HG03060 (cell line): ENCODE data around the gene CEP170.
"Not testable (repeated sequence)": the region's sequence is repeated elsewhere in the genome, so short reads cannot be mapped to it uniquely, and the experiment has no call there.

Experiments used
- ATAC-seq: cut with Tn5 transposase; IDR thresholded peaks from one replicate; pipeline ENCODE4 v1.9.1; 2021; ENCODE audit warnings: low read depth, moderate number of reproducible peaks; ENCODE audit not compliant: unreplicated experiment

CEP170 gene

DNA sequence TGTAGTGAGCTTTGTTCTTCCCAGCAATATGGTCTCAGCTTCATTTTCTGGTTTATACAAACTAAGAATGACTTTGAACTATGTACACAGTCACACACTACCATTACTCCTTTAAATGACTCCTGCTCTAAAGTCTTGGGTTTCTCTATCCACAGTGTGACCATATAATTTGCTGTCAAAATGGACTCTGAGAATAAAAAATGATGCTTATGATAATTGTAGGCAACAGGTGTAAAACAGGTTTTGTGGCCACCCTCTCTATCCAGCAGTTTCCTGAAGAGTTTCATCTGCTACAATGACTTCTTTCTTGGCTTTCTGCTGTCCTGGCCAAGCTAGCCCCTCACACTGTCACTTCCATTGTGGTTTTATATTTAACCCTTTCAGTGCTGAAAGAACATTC lies 71.4 kb downstream of the CEP170 start:
- ATAC-seq: not testable (repeated sequence)

DNA sequence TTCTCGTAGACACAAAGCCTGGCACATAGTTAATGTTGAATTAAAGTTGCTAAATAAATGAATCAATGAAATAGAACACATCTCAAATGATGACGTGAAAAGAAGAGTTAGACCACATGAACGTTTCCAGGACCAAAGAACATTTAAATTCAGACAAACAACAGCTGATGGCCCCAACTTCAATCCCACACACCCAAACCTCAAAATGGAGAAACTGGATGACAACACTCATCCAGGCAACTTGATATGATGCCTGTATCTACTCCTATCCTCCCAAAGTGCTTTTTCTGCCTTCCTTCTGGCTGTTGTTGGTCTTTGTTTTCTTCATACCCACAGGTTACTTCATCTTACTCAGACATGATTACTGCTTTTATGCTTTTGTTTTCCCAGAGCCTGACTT lies 71.9 kb downstream of the CEP170 start:
- ATAC-seq: not testable (repeated sequence)

DNA sequence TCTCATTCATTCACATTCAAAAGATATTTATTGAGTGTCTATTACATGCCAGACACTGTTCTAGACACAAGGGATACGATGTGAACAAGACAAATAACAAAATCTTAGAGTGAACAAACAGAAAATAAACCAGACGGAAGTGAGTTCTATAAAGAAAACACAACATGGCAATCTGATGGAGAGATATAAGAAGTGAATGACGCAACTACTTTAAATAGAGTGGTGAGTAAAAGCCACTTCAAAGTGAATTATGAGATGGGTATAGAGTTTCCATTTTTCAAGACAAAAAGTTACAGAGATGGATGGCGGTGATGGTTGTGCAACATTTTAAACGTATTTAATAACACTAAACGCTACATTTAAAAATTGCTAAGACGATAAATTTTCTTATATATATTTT lies 75.4 kb downstream of the CEP170 start:
- no peak for ATAC-seq

DNA sequence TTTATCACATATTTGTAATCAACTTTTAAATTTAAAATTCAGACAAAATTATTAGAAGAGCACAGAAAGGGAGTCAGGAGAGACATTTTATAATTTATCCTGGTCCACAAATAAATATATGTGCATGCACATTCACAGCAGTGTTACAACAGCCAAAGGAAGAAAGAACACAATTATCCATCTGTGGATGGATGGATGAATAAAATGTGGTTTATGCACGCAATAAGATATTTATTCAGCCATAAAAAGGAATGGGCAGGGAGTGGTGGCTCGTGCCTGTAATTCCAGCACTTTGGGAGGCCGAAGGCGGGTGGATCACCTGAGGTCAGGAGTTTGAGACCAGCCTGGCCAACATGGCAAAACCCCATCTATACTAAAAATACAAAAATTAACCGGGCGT lies 77.3 kb downstream of the CEP170 start:
- ATAC-seq: not testable (repeated sequence)

DNA sequence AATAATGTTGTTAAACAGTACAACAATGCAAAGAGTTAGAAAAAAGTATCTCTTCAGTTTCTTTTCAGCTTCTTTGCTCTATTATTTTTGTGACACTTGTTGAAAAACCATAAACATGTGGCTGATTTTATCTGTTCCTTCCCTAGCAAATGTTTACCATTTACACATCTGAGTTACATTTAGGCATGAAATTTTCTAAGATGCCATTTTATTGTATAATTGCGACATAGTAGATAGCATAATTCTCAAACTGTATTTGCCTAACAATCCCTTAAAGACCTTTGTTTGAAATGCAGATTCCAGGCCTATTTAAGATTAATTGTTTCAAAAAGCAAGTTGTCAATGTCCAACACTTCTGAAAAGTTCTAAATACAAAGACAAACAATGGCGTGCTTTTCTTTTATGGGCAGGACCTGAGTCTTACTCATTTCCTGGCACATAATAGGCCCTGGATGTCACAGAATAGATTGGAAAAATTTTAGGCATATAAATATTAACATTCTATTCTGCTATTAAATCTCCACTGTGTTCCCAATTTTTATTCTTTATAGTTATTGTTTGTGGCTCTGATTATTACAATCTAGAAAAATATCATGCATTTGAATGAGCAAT lies 81.2 kb downstream of the CEP170 start:
- ATAC-seq: not testable (repeated sequence)

DNA sequence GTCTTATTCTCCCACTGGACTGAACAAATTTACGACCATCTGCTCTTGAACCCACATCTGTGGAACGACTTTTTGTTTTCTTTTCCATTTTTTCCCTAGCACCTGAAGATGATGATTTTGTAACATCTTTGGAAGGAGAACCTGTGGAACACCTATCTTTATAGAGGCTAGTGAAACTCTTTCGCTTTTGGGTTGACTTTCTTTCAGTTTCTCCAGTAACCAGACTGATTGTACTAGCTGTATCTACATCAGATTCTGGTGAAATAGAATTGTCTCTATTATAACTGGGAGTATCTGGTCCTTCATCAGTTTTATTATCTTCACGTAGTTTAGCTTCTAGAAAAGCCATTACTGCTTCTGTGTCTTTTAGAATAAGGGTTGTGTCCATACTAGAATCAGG lies 90.2 kb downstream of the CEP170 start:
- not testable (repeated sequence) for ATAC-seq

DNA sequence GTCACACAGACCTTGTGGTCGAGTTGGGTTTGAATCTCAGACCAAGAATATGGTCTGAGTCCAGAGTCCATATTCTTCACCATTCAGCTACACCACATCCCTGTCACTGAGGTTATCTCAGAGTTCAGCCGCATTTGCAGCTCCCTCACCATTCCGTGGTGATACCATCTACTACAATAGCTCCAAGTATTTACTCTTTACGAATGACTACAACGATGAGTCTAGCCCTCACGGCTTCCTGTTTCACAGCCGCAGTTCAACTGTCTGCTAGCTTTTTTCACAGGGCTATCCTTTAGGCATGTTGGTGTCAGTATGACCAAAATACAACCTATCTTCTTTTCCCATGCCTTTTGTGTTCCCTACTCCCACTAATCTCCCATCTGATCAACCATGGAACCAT lies 104.2 kb downstream of the CEP170 start:
- ATAC-seq: not testable (repeated sequence)

DNA sequence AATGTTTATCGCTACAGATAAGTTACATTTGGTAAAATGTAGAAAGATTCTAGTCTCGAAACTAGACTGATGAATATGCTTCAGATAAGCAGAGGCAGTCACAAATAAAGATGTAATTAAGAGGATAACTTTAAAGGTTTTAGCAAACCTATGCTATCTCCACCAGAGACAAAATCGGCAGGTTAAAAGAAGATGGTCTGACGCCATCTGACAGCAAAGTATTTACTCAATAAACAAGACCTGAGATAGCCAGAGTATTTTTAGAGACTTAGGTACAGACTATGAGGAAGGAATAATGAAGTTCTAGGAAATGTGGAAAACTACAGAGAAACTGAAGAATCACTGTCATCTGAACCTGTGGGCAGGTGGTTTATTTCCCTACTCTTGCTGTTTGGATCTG lies 106.0 kb downstream of the CEP170 start:
- ATAC-seq: not testable (repeated sequence)

DNA sequence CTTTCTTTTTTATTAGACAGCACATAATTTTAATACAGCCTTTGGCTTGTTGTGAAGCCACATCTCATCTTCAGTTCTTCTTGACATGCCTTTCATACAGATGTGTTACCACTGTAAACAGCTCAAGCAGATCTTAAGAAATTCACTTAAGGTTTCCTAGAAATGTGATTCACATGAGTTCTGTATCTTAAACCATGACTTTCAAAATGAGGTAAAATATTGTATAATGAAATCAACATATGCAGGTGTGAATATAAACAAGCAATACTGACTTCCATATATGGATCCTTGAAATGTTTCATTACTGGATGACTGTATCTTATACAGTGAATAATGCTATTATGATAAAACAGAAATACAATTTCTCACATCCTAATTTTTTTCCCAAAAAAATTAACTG lies 107.7 kb downstream of the CEP170 start:
- not testable (repeated sequence) for ATAC-seq

DNA sequence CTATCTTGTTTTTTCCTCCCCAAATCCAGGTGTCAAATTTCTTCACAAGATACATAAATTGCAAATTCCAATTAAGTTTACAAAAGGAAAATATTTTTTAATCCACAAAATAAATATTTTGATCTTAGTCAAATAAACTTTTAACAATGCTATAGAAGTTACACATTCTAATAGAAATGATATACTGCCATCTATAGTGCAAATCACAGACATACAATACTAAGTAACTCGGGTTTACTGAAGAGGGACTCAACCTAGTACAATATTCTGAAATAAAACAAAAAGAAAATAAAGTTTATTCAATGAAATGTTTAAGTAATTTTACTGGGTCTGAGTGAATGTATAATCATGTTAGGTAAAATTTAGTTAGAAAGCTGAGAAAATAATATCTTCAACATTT lies 114.6 kb downstream of the CEP170 start:
- ATAC-seq: not testable (repeated sequence)

DNA sequence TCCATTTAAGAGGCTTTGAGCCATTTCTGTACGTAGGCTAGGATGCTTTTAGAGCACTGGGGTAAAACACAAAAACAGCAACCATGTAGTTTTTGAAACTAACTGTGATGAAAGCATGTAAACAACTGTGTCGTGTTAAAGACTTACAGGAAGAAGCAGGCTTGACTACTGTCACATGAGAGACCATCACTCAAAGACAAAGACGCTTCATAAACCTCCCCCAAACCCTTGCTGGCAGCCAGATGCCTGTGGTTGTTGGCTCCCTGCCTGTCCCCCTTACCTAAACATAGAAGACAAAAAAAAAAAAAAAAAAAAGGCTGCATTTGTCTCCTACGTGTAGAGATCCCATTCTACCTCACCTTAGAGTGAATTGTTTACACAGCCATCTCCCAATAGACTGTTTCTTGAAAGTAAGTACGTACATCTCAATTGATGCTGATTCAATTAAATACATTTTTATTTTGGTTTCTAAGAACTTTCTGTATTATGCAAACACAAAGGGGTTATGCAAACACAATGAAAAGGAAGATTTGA lies 132.1 kb downstream of the CEP170 start:
- not testable (repeated sequence) for ATAC-seq

DNA sequence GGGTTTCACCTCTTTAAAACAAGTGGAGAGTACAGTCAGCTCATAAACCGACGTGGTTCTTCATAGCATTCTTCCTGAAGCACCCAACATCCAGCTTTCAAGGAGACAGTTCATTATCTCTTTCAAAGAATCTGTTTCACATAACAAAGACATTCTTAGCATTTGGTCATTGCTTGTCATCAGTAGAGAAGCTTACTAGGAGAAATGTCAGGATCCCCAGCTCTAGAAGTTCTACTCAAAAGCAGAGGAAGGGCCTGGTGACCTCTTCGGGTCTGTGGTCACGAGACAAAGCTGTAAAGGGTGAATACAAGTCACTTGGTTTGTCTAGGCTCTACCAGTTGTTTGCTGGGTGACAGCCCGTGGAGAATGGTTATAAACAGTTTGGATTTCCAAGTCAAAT lies 133.1 kb downstream of the CEP170 start:
- not testable (repeated sequence) for ATAC-seq

DNA sequence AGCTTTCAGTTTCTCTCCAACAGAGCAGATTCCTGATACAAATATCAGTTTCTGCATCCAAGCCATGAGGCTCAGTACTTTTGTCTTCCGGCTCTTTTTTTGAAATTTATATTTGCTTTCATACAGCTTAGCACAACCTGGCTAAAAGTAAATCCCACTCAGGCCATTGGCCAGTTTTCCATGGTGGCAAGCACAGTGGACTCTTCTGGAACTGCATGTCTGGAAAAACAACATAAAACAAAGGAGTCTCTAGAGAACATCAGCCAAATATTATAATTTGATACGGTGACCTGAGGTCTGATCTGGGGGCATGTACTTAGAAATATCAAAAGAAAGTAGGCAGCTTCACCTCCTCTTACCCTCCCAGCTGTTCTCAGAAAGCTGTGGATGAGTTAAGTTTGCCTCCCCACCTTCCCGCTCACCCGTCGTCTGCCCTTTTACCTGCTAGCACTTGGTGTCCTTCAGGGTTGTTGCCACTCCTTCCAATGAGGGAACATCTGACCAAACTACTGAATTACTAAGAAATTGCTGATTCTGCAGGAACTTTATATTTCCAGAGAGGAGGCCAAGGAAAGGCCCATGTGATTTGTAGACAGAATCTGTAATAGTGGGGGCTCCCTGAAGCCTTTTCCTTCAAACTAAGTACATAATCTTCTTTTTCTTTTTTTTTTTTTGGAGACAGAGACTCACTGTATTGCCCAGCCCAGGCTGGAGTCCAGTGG lies 136.3 kb downstream of the CEP170 start:
- ATAC-seq: not testable (repeated sequence)

DNA sequence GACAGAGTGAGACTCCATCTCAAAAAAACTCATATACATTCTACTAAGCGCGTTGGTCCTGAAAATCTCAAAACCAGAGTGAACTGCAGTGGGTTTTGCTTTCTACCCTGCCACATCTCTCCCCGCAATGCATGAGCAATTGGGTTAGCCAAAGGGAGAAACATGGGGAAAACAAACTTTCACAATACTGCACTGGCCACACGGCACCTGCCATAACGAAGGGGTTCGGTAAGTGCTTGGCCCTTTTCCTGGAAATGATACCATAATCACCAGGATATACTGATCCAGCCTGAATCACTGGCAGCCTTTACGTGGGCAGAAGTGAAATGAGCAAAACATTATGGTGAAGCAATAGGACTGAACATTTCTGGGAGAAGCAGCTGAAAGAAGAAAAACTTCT lies 138.9 kb downstream of the CEP170 start:
- ATAC-seq: not testable (repeated sequence)

DNA sequence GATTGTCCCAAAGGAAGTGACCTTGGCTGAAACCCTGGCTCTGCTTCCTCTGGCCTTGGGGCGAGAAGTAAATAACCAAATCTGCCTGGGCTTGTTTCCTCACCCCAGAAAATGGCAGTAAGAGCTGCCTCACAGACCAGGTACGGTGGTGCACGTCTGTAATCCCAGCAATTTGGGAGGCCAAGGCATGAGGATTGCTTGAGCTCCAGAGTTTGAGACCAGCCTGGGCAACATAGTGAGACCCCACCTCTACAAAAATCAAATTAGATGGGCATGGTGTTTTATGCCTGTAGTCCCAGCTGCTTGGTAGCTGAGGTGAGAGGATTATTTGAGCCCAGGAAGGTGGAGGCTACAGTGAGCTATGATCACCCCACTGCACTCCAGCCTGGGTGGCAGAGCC lies 140.3 kb downstream of the CEP170 start:
- not testable (repeated sequence) for ATAC-seq

DNA sequence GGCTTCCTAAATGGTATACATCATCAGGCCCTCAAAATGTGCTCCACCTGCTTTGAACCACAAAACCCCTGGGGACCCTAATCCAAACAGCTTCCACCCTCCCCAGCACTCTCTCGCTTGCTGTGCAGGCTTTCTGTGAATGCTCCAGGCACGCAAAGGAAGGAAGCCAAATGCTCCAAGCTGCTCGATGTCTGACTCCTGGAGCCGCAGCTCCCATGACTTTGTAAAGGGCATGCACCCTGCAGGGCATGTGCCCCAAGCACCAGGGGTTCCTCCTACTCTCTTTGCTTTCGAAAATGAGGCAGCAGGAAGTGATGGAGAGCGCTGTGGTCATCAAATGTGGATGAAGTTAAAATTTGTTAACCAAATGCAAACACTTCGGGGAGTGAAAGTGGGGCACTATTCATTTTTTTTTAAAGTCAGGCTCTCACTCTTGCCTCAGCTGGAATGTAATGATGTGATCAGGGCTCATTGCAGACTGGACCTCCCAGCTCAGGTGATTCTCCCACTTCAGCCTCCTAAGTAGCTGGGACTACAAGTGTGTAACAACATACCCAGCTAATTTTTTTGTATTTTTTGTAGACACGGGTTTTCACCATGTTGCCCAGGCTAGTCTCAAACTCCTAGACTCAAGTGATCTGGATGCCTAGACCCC lies 140.9 kb downstream of the CEP170 start:
- peak; percentile 94 for ATAC-seq

DNA sequence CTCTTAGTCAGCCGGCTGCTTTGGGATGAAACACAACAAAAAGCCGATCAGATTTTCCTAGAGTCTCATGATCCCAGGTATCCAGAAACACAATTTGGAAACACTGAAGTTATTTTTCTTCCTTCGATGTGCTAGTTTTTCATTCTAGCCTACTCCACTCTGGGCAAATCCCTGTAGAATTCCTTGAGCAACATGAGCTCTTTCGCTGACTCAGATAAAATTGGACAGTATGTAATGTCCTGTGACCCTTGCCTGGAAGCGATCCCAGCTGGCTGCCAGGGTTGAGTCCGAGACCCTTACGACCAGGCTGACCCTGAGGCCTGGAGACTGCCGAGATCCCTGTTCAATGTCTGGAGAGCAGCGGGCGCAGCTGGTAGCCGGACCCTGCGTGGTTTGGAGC lies 147.9 kb downstream of the CEP170 start:
- ATAC-seq: not testable (repeated sequence)

DNA sequence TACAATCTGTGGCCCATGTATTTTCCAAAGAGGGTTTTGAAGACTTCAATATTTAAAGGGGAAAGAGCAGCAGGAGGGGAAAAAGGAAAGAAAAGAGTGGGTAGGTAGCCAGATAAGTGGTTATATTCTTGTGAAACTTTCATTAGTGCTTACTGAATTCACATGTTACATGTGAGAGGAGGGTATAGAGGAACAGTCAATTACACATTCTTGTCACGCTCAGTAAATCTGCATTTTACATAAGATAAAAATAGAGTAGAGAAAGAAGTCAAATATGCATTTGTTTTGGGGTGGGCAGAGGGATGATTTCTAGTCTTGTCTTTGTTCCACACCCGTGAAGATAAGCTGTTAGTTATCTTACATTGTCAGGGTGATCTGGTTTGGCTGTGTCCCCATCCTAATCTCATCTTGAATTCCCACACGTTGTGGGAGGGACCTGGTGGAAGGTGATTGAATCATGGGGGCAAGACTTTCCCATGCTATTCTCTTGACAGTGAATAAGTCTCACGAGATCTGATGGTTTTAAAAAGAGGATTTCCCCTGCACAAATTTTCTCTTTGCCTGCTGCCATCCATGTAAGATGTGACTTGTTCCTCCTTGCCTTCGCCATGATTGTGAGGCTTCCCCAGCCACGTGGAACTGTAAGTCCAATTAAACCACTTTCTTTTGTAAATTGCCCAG lies 149.3 kb downstream of the CEP170 start:
- ATAC-seq: not testable (repeated sequence)

DNA sequence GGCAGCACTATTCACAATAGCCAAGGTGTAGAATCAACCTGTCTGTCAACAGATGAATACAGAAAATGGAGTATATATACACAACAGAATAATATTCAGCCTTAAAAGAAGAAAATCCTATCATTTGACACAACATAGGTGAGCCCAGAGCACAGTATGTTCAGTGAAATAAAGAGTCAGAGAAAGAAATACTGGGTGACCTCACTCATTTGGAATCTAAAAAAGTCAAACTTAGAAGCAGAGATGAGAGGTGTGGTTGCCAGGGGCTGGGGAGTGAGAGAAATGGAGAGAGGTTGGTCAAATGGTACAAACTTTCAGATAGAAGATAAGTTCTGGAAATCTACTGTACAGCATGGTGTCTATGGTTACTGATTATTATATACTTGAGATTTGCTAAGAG lies 150.0 kb downstream of the CEP170 start:
- not testable (repeated sequence) for ATAC-seq

DNA sequence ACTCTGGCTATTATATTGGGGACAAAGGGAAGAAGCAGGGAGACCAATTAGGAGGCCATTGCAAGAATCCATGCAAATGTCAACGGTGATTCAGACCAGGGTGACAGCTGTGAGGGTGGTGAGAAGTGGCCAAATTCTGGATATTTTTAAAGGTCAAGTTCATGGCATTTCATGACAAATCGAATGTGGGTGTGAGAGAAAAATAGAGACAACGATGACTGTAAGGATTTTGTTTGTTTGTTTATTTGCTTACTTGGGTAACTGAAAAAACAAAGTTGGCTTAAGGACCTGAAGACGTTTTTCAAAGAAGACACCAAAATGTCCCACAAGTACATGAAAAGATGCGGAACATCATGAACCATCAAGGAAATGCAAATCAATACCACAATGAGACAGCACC lies 150.6 kb downstream of the CEP170 start:
- not testable (repeated sequence) for ATAC-seq

DNA sequence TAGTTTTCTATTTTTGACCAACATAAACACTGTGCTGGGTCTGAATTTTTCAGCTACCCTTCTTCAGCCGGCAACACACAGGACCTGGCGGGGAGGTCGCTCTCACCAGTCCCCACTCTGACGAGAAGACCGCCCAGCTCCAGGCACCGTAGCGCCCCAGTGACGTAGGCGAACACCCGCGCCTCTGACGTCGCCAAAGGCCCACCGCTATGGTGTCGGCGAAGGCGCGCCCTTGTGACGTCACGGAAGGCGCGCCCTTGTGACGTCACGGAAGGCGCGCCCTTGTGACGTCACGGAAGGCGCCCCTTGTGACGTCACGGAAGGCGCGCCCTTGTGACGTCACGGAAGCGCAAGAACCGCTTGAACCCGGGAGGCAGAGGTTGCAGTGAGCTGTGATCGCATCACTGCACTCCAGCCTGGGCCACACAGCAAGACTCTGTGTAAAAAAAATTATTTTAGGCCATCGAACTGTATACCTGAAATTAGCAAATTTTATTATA lies 153.5 kb downstream of the CEP170 start:
- ATAC-seq: not testable (repeated sequence)
